Spleen (tissue), 11 donors: ENCODE results near the gene CHCHD6. TPM values are rescaled to one million over a fixed set of nuclear protein-coding genes. Genes with fewer than 3 reads are reported as not detected.

ENCODE experiments used
- DNase-seq: peaks from one replicate; pipeline ENCODE4 v3.0.0-alpha.2; 2020
- H3K27ac ChIP-seq, 8 donors: fragments of 200-600 bp; sonication (generic) in 7 of 8; 1 replicate in 4 of 8; 2 replicates in 4 of 8; pipeline versions ENCODE4 v1.5.0 to v1.8.0; 2016 to 2021; ENCODE audit warnings: inconsistent platforms in 4 of 8, mild to moderate bottlenecking in 4 of 8, moderate library complexity in 1 of 8
- H3K27me3 ChIP-seq, 7 donors: fragments of 200-600 bp; sonication (generic) in 6 of 7; replicated peaks in 1 of 7; 1 replicate in 4 of 7; 2 replicates in 3 of 7; pipeline versions ENCODE4 v1.5.0 to v1.8.0; 2016 to 2021; ENCODE audit warnings: inconsistent platforms in 3 of 7, mild to moderate bottlenecking in 1 of 7
- H3K36me3 ChIP-seq, 6 donors: fragments of 200-600 bp; sonication (generic) in 5 of 6; 1 replicate in 4 of 6; 2 replicates in 2 of 6; pipeline versions ENCODE4 v1.5.0 to v1.8.0; 2016 to 2021; ENCODE audit warnings: inconsistent platforms in 2 of 6
- H3K4me1 ChIP-seq, 6 donors: fragments of 200-600 bp; sonication (generic) in 5 of 6; 1 replicate in 3 of 6; 2 replicates in 3 of 6; pipeline versions ENCODE4 v1.5.0 to v1.8.0; 2016 to 2021; ENCODE audit warnings: inconsistent platforms in 3 of 6
- H3K4me3 ChIP-seq, 8 donors: fragments of 200-600 bp; sonication (generic) in 7 of 8; 1 replicate in 4 of 8; 2 replicates in 4 of 8; pipeline versions ENCODE4 v1.5.0 to v1.8.0; 2016 to 2021; ENCODE audit warnings: inconsistent platforms in 4 of 8, mild to moderate bottlenecking in 4 of 8, moderate library complexity in 2 of 8
- H3K9me3 ChIP-seq, 8 donors: fragments of 200-600 bp; sonication (generic) in 7 of 8; 1 replicate in 4 of 8; 2 replicates in 4 of 8; pipeline versions ENCODE4 v1.5.0 to v1.8.0; 2016 to 2021; ENCODE audit warnings: inconsistent platforms in 4 of 8
- POLR2A ChIP-seq, 3 donors: fragments of 450-650 bp; IDR thresholded peaks; one replicate each; pipeline ENCODE4 v1.5.1; 2017; ENCODE audit warnings: antibody characterized with exemption in 3 of 3, mild to moderate bottlenecking in 1 of 3
- POLR2AphosphoS5 ChIP-seq, 3 donors: sonication (generic); formaldehyde crosslinking; IDR thresholded peaks; one replicate each; pipeline ENCODE4 v1.5.1; 2017; ENCODE audit warnings: antibody characterized with exemption in 3 of 3
- WGBS, 5 donors: extraction: QIAGEN DNeasy Blood & Tissue Kit in 3 of 5; methylation state at CpG; one replicate each; pipeline versions ENCODE4 v1.1.5 to v1.1.7; 2013 to 2018; 5-methylcytosine and 5-hydroxymethylcytosine counted together
- intact Hi-C: fragments of 100-400 bp; cut with DNase I; formaldehyde crosslinking; loops from one replicate; pipeline ENCODE4 v1.15.0; 2023; ENCODE audit warnings: low total_unique reads
- polyA plus RNA-seq, 3 donors: library from polyadenylated mRNA; stranded (reverse); fragments of 200-250 nt; gene quantifications; one replicate each; pipeline ENCODE4 v1.2.1, GENCODE V29; 2013
- total RNA-seq, 7 donors: library from RNA; depleted of rRNA in 3 of 7; stranded (reverse); fragments of >200 nt in 3 of 7; fragmentation: NEBNext Ultra II Directional in 4 of 7; extraction: Animal tissue kit (Norgen Biotek cat#: 25700) in 4 of 7; gene quantifications; one replicate each; pipeline versions ENCODE4 v1.1.0 to v1.2.1, GENCODE V29; 2016 to 2021
- TF ChIP-seq, protein P1 (sequence below), 11 experiments: fragments of 200-600 bp in 7 of 11; fragments of 450-650 bp in 4 of 11; sonication (generic) in 4 of 11; IDR thresholded peaks in 8 of 11; conservative IDR thresholded peaks in 3 of 11; 1 replicate in 7 of 11; 2 replicates in 4 of 11; pipeline versions ENCODE4 v1.4.0 to v1.8.0; 2016 to 2021; ENCODE audit warnings: antibody characterized with exemption in 11 of 11, inconsistent platforms in 4 of 11, mild to moderate bottlenecking in 1 of 11
- donor health status: healthy with polysubstance abuse.
- donor health status: DM: no; HTN: no; CAD: no; lungs with moderate emphysema.
- donor health status: DM: no; HTN: no; CAD: no.
- donor health status: Bipolar disorder and iron deficiency.
- donor health status: healthy.
- donor health status: DM: no; HTN: no; CAD: no.
- donor health status: DM: yes; HTN: yes; CAD: no.

CHCHD6 gene
- total and polyA plus RNA-seq, 10 donors: 6.3 to 39.1 (median 11.8) TPM

DNA sequence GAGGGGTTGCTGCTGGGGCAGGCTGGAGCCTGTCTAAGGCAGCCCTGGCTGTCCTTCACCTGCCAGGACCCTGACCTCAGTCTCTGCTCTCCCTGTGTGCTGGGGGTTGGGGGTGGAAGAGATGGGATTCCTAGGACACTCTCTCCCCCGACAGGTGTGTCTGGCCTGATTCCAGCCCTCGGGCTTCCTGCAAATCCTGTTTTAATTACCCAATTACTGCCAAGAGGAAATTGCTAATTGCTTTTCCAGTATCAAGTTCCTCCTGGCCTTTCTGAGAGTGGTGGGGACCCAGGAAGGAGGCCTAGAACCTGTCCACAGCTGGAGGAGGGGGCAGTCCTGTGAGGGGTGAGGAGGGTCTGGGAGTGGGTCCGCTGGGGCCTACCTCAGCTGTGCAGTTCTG lies 294.7 kb downstream of the CHCHD6 start:
- Histone ChIP-seq H3K36me3 (peaks cover 0 to 26% (median 0%) of the 10 kb centered on the region in 6 donors), H3K4me3 (no peak overlapping the region), H3K27ac (peak overlapping the region in 1 of 8 donors; percentile 40), H3K9me3 (no peaks in the 10 kb centered on the region), H3K27me3 (no peaks in the 10 kb centered on the region), H3K4me1 (peaks cover 3 to 80% (median 47%) of the 10 kb centered on the region in 6 donors)
- intact Hi-C loops: no loop called here
- WGBS, 5 donors: 38 to 72% (median 53%) methylated on average over 3 of the region's 3 CpGs
- no peak for DNase-seq
- TF ChIP-seq POLR2AphosphoS5 (IDR thresholded peaks at IDR 0.05): no peak
- TF ChIP-seq POLR2A (IDR thresholded peaks at IDR 0.05): no peak
- TF ChIP-seq, protein P1, sequence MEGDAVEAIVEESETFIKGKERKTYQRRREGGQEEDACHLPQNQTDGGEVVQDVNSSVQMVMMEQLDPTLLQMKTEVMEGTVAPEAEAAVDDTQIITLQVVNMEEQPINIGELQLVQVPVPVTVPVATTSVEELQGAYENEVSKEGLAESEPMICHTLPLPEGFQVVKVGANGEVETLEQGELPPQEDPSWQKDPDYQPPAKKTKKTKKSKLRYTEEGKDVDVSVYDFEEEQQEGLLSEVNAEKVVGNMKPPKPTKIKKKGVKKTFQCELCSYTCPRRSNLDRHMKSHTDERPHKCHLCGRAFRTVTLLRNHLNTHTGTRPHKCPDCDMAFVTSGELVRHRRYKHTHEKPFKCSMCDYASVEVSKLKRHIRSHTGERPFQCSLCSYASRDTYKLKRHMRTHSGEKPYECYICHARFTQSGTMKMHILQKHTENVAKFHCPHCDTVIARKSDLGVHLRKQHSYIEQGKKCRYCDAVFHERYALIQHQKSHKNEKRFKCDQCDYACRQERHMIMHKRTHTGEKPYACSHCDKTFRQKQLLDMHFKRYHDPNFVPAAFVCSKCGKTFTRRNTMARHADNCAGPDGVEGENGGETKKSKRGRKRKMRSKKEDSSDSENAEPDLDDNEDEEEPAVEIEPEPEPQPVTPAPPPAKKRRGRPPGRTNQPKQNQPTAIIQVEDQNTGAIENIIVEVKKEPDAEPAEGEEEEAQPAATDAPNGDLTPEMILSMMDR (IDR thresholded peaks at IDR 0.05 in 8 of 11, conservative IDR thresholded peaks at IDR 0.05 in 3 of 11): no peak

DNA sequence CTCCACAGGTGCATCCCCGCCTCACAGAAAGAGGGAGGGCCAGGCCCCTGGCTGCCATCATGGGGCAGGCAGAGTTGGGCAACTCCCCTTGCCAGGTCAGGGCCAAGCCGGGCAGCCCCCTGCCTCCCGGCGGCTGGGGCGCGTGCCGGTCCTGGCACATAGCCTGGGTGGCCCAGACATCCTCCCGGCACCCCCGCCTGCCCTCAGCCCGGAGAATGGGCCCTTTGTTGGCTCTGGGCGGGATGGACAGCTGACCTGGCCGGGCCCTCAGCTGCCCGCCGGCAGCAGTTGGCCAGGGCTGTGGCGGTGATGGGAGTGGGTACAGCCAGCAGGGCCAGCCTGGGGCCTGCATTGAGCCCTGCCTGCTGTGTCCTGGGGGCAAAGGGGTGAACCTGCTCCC lies 295.3 kb downstream of the CHCHD6 start:
- TF ChIP-seq, protein P1 (IDR thresholded peaks at IDR 0.05 in 8 of 11, conservative IDR thresholded peaks at IDR 0.05 in 3 of 11): no peak
- no peak for TF ChIP-seq POLR2A (IDR thresholded peaks at IDR 0.05)
- no peak for TF ChIP-seq POLR2AphosphoS5 (IDR thresholded peaks at IDR 0.05)
- Histone ChIP-seq H3K9me3 (no peaks in the 10 kb centered on the region), H3K4me3 (no peak overlapping the region), H3K36me3 (peaks cover 0 to 20% (median 0%) of the 10 kb centered on the region in 6 donors), H3K4me1 (peaks cover 3 to 74% (median 42%) of the 10 kb centered on the region in 6 donors), H3K27me3 (no peaks in the 10 kb centered on the region), H3K27ac (peak overlapping the region in 1 of 8 donors; percentile 40)
- 66 to 83% (median 80%) methylated on average over 1 to 15 of the region's 15 CpGs for WGBS, 5 donors
- no peak for DNase-seq
- intact Hi-C loops: no loop called here

DNA sequence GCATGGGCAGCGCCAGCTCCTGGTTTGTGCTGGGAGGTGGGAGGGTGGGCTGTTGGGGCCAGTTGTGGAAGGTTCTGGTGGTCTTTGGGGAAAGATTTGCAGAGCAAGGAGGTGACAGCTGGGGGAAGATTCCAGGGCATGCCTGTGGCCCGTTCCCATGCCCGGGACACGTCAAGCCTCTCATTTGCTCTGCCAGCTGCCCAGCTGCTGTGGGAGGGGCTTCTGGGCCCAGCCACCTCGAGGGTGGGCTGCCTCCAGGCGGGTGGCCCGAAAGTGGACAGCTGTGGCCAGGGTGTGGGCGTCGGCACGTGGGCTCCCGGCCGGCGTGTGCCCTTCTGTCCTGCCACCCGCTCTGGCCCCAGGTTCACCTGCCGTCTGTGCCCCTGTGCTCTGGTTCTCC lies 296.1 kb downstream of the CHCHD6 start:
- Histone ChIP-seq H3K27me3 (no peaks in the 10 kb centered on the region), H3K36me3 (peaks cover 0 to 18% (median 0%) of the 10 kb centered on the region in 6 donors), H3K4me3 (no peak overlapping the region), H3K9me3 (no peaks in the 10 kb centered on the region), H3K27ac (peak overlapping the region in 3 of 8 donors; percentile 5 to 82 (median 37)), H3K4me1 (peaks cover 3 to 67% (median 35%) of the 10 kb centered on the region in 6 donors)
- intact Hi-C loops: no loop called here
- TF ChIP-seq POLR2AphosphoS5 (IDR thresholded peaks at IDR 0.05) (no peak), POLR2A (IDR thresholded peaks at IDR 0.05) (no peak)
- TF ChIP-seq, protein P1 (IDR thresholded peaks at IDR 0.05 in 8 of 11, conservative IDR thresholded peaks at IDR 0.05 in 3 of 11): no peak
- 67 to 91% (median 82%) methylated on average over 3 to 15 of the region's 15 CpGs for WGBS, 5 donors
- DNase-seq: no peak

DNA sequence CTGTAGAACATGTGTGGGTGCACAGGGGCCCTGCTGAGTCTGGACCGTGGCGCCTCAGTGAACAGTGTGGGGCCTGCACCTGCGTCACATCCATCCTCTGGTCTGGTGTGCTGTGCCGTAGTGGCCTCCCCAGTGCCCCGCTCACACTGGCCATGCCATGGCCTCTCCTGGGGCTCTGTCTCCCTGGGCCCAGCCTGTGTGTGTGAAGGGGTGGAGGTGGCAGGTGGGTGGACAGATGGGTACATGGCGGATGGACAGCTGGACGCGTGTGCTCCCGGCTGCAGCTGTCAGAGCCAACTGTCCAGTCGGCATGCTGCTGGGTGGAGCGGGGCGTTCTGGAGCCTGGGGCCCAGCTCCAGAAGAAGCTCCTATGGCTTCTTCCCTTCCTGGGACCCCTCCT lies 296.7 kb downstream of the CHCHD6 start:
- WGBS, 5 donors: 89 to 96% (median 93%) methylated on average over 8 to 12 of the region's 12 CpGs
- TF ChIP-seq POLR2A (IDR thresholded peaks at IDR 0.05) (no peak), POLR2AphosphoS5 (IDR thresholded peaks at IDR 0.05) (no peak)
- TF ChIP-seq, protein P1 (IDR thresholded peaks at IDR 0.05 in 8 of 11, conservative IDR thresholded peaks at IDR 0.05 in 3 of 11): no peak
- DNase-seq: no peak
- Histone ChIP-seq H3K27ac (peak overlapping the region in 4 of 8 donors; percentile 65 to 82 (median 81)), H3K36me3 (peaks cover 0 to 18% (median 0%) of the 10 kb centered on the region in 6 donors), H3K27me3 (no peaks in the 10 kb centered on the region), H3K4me1 (peaks cover 3 to 62% (median 30%) of the 10 kb centered on the region in 6 donors), H3K4me3 (no peak overlapping the region), H3K9me3 (no peaks in the 10 kb centered on the region)
- intact Hi-C loops: no loop called here
